Calu3 (cell line): ENCODE measurements around the gene ESRRG. TPM values are rescaled to one million over a fixed set of nuclear protein-coding genes. Genes with fewer than 3 reads are reported as not detected.

Experiments
- BruUV-seq: library from RNA; stranded (reverse); fragments of 400-500 nt; replicated peaks from 2 replicates; lab custom pipeline; 2021; lab: Mats Ljungman, UMichigan
- CTCF ChIA-PET: fragments of 300-600 bp; sonication (Branson Sonifier 250); formaldehyde crosslinking; loops from one replicate; lab custom pipeline; 2022; ENCODE audit warnings: antibody characterized with exemption; lab: Charles Lee
- DNase-seq: peaks from one replicate; pipeline ENCODE4 v3.0.0; 2022
- H3K27ac Mint-ChIP-seq: one replicate; pipeline ENCODE4 v1.8.0; 2022; ENCODE audit warnings: mixed read lengths; ENCODE audit not compliant: unreplicated experiment
- H3K27me3 Mint-ChIP-seq: one replicate; pipeline ENCODE4 v1.8.0; 2022; ENCODE audit warnings: mixed read lengths; ENCODE audit not compliant: unreplicated experiment
- H3K36me3 Mint-ChIP-seq: one replicate; pipeline ENCODE4 v1.8.0; 2022; ENCODE audit warnings: mild to moderate bottlenecking, moderate library complexity, mixed read lengths; ENCODE audit not compliant: insufficient read depth, unreplicated experiment
- H3K4me1 Mint-ChIP-seq: one replicate; pipeline ENCODE4 v1.8.0; 2022; ENCODE audit warnings: mild to moderate bottlenecking, low read depth, mixed read lengths; ENCODE audit not compliant: unreplicated experiment
- H3K4me3 Mint-ChIP-seq: one replicate; pipeline ENCODE4 v1.8.0; 2022; ENCODE audit warnings: mild to moderate bottlenecking, low read depth, moderate library complexity, mixed read lengths; ENCODE audit not compliant: unreplicated experiment
- H3K9me3 Mint-ChIP-seq: one replicate; pipeline ENCODE4 v1.8.0; 2022; ENCODE audit warnings: low read depth, mixed read lengths; ENCODE audit not compliant: unreplicated experiment
- intact Hi-C: fragments of 100-400 bp; cut with micrococcal nuclease; formaldehyde crosslinking; loops from one replicate; pipeline ENCODE4 v1.10.0; 2022; ENCODE audit not compliant: unreplicated experiment
- total RNA-seq: library from RNA; stranded (reverse); gene quantifications from 2 replicates; pipeline ENCODE4 v1.2.3, GENCODE V29; 2022
- TF ChIP-seq, protein P1 (sequence below): fragments of 200-600 bp; IDR thresholded peaks from one replicate; pipeline ENCODE4 v1.8.0; 2022; ENCODE audit warnings: antibody characterized with exemption; ENCODE audit not compliant: unreplicated experiment

The ESRRG gene
- total RNA-seq, 1 experiment from 2014 or later: 1.3 TPM

DNA sequence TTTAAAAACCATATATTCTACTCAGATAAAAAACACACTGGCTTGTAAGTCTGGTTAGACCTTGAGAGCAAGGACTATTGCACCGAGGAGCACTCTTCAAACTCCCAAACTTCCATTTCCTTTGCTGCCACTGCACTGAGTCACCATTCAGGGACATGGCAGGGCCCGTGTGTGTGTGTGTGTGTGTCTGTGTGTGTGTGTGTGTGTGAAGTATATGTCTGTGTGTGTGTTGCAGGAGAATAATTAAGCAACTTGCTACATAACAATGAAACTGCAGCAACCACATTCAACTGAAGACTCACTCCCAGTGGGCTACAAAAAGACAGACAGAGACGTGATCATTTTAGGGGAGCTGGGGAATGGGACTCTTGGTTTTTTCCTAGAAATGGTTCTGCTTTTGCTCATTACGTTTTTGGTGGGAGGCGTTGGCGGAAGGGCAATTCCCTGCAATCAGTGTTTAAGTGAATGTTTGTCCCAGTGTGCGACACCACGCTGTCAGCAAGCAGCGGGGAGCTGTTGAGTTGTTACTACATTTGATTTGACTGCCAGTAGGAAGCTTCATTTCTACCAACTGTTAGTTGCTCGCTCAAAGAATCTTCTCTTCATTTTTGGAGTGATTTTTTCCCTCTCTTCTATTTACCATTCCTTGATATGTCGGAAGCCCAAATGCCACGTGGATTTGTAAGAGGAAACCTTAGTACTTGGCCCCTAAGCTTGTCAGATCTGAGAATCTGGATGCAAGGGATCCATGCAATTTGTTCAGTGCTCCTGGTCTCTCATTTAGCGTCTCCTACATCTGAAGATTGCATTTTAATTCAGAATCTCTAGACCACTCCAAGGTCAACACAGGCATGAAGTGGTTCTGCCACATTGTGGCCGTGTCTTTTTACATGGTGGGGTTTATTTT lies 36.1 kb downstream of the ESRRG start:
- Mint-ChIP-seq H3K27me3 (no peaks in the 10 kb centered on the region), H3K4me1 (no peaks in the 10 kb centered on the region), H3K36me3 (no peaks in the 10 kb centered on the region), H3K27ac (no peak overlapping the region), H3K4me3 (no peak overlapping the region), H3K9me3 (no peaks in the 10 kb centered on the region)
- TF ChIP-seq, protein P1, sequence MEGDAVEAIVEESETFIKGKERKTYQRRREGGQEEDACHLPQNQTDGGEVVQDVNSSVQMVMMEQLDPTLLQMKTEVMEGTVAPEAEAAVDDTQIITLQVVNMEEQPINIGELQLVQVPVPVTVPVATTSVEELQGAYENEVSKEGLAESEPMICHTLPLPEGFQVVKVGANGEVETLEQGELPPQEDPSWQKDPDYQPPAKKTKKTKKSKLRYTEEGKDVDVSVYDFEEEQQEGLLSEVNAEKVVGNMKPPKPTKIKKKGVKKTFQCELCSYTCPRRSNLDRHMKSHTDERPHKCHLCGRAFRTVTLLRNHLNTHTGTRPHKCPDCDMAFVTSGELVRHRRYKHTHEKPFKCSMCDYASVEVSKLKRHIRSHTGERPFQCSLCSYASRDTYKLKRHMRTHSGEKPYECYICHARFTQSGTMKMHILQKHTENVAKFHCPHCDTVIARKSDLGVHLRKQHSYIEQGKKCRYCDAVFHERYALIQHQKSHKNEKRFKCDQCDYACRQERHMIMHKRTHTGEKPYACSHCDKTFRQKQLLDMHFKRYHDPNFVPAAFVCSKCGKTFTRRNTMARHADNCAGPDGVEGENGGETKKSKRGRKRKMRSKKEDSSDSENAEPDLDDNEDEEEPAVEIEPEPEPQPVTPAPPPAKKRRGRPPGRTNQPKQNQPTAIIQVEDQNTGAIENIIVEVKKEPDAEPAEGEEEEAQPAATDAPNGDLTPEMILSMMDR: no peak
- intact Hi-C loops: no loop called here
- no peak for DNase-seq
- no TSS peak for BruUV-seq
- CTCF ChIA-PET: interaction anchor here (0.6 kb wide), 2 partner anchors 1535 to 1621 kb away, joined by 5 to 11 read pairs; no protein-coding TSS in a partner anchor

DNA sequence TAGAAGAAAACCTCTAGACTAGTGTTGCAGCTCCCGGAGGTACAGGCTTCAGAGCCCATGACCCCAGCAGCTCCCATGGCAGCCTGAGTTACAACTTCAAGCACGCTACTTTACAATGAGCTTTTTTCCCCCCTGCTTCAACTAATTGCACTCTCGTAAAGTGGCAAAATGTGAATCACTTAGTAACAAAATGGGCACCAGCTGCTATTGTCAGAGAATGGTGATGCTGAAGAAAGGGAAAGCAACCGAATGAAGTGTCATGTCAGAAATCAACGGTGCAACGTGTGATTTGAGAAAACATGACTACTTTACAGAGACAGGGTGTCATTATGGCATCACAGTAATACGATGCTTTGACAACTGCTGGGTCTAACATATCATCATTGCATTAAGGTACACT lies 40.5 kb downstream of the ESRRG start:
- DNase-seq: no peak
- BruUV-seq: no TSS peak
- intact Hi-C loops: no loop called here
- Mint-ChIP-seq H3K27me3 (no peaks in the 10 kb centered on the region), H3K36me3 (no peaks in the 10 kb centered on the region), H3K9me3 (no peaks in the 10 kb centered on the region), H3K4me1 (no peaks in the 10 kb centered on the region), H3K27ac (no peak overlapping the region), H3K4me3 (no peak overlapping the region)
- TF ChIP-seq, protein P1: no peak
- CTCF ChIA-PET: interaction anchor here (0.5 kb wide), 1 partner anchor 528 kb away, joined by 3 read pairs; no protein-coding TSS in a partner anchor

DNA sequence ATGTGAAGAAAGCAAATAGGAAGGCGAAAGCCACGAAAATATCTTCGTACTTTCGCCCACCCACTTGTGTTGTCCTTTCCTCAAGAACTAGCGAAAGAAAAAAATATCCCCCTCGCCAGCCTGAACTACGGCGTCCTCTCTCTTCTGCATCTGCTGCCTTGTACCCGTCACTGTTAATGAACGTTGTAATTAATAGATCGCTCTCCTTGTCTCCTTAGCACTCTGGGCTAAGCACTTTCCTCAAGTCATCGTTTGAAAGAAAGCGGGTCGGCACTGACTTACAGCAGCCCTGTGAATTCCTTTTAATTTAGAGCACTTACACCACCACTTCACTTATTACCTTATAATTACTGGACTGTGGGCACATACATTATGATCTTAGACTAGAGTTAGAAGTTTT lies 44.1 kb downstream of the ESRRG start:
- Mint-ChIP-seq H3K9me3 (no peaks in the 10 kb centered on the region), H3K4me3 (no peak overlapping the region), H3K27ac (no peak overlapping the region), H3K27me3 (no peaks in the 10 kb centered on the region), H3K36me3 (no peaks in the 10 kb centered on the region), H3K4me1 (no peaks in the 10 kb centered on the region)
- no peak for DNase-seq
- BruUV-seq: no TSS peak
- TF ChIP-seq, protein P1: no peak
- CTCF ChIA-PET: no interaction called here
- intact Hi-C loops: no loop called here

DNA sequence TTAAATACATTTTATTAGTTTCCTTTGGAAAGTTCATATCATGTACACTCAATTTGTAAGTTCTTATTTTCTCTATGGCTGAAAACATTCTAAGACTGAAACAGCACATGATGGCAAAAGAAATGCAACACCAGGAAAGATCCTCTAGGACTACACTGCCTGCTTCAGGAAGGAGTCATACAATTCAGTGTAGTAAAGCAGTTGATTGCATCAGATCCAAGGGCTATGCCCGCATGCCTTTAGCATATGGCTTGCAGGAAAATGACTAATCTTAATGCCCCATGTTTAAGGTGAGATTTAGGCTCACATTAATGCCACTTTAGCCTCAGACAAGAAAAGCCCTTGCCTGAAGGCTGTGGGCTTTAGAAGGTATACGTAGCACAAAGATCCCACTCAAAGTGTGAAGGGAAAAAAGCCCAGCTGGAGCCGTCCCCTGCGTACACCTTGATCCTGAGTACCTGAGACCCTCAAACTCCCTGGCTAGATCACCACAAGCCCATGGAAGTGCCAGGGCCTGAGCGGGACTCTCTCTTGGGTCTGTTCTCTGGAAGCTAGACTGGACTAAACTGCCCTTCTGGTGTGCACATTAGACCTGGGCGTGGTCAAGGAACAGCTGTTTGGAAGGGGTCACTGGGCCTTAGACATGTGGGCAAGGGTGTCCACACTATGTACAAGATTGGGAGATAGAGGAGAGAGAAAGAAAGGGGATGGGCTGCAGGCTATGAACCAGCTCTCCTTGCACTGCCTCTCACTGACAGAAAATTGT lies 52.9 kb downstream of the ESRRG start:
- DNase-seq: no peak
- H3K9me3 Mint-ChIP-seq: no peaks in the 10 kb centered on the region
- no peaks in the 10 kb centered on the region for H3K36me3 Mint-ChIP-seq
- intact Hi-C loops: no loop called here
- CTCF ChIA-PET: interaction anchor here (0.6 kb wide), 1 partner anchor 8 kb away, joined by 6 read pairs; no protein-coding TSS in a partner anchor
- TF ChIP-seq, protein P1: no peak
- no peak overlapping the region for H3K4me3 Mint-ChIP-seq
- no peaks in the 10 kb centered on the region for H3K27me3 Mint-ChIP-seq
- no TSS peak for BruUV-seq
- no peaks in the 10 kb centered on the region for H3K4me1 Mint-ChIP-seq
- H3K27ac Mint-ChIP-seq: no peak overlapping the region
